Measurements from ENCODE around the gene ITGAV. TPM values are rescaled to one million over a fixed set of nuclear protein-coding genes. Genes with fewer than 3 reads are reported as not detected.

ITGAV gene
- 10 to 100 TPM; 19.9 to 75.4 (median 58.7) TPM for total RNA-seq

- TF ChIP-seq POLR2A (IDR thresholded peaks at IDR 0.05), result peak; percentile 68 to 98 (median 94)
- no peak for TF ChIP-seq CTCF (IDR thresholded peaks at IDR 0.05)
- TF ChIP-seq POLR2AphosphoS5 (IDR thresholded peaks at IDR 0.05), result peak; percentile 88 to 98
- 0% methylated on average over 1 to 25 of the region's 71 CpGs for WGBS, 2 donors
- Histone ChIP-seq H3K36me3 (no peaks in the 10 kb centered on the region), H3K27me3 (no peaks in the 10 kb centered on the region), H3K27ac (peak within 1 kb of the TSS; percentile 94 to 98 (median 96)), H3K4me3 (peak within 1 kb of the TSS; percentile 52 to 88 (median 82)), H3K9me3 (no peaks in the 10 kb centered on the region), H3K4me1 (peaks cover 5 to 32% (median 10%) of the 10 kb centered on the region in 4 donors)
- DNase-seq, result peak; percentile 95 to 98
- ATAC-seq (ENCODE audit: low FRiP score in 2 of 2), result peak; percentile 98 to 99
Observed at GRCh38 chr2:186589612-186590349, at the start of gene ITGAV. Gene ITGAV (plus strand): TSS chr2:186590056. CDS start chr2:186590339, 283 bp downstream.

- no peaks in the 10 kb centered on the region for H3K27me3 ChIP-seq
- no peak for ATAC-seq (ENCODE audit: low FRiP score in 2 of 2)
- H3K4me3 ChIP-seq, result no peak overlapping the region
- TF ChIP-seq CTCF (IDR thresholded peaks at IDR 0.05) (no peak), EP300 (IDR thresholded peaks at IDR 0.05) (no peak)
- H3K27ac ChIP-seq, result no peak overlapping the region
- H3K36me3 ChIP-seq, result no peaks in the 10 kb centered on the region
- no peak for DNase-seq
- H3K4me1 ChIP-seq, result peaks cover 6 to 22% (median 20%) of the 10 kb centered on the region in 4 donors
- 80 to 81% methylated on average over 4 of the region's 4 CpGs for WGBS, 2 donors
- no peaks in the 10 kb centered on the region for H3K9me3 ChIP-seq
Observed at GRCh38 chr2:186540941-186541340, 48.9 kb upstream of the ITGAV start.

GRCh38 chr2:186542002-186542401 is 47.9 kb upstream of the ITGAV start:
- TF ChIP-seq EP300 (IDR thresholded peaks at IDR 0.05), result no peak
- H3K27ac ChIP-seq, result no peak overlapping the region
- H3K36me3 ChIP-seq, result no peaks in the 10 kb centered on the region
- peaks cover 6 to 26% (median 21%) of the 10 kb centered on the region in 4 donors for H3K4me1 ChIP-seq
- no peaks in the 10 kb centered on the region for H3K9me3 ChIP-seq
- 71 to 78% methylated on average over 4 of the region's 4 CpGs for WGBS, 2 donors
- H3K27me3 ChIP-seq, result no peaks in the 10 kb centered on the region
- ATAC-seq (ENCODE audit: low FRiP score in 2 of 2) (no peak), DNase-seq (no peak)
- H3K4me3 ChIP-seq, result no peak overlapping the region

- WGBS, 2 donors, result 76 to 87% methylated on average over 3 of the region's 3 CpGs
- peaks cover 6 to 26% (median 21%) of the 10 kb centered on the region in 4 donors for H3K4me1 ChIP-seq
- H3K27me3 ChIP-seq, result no peaks in the 10 kb centered on the region
- no peaks in the 10 kb centered on the region for H3K36me3 ChIP-seq
- H3K9me3 ChIP-seq, result no peaks in the 10 kb centered on the region
- DNase-seq, result no peak
- no peak overlapping the region for H3K4me3 ChIP-seq
- peak overlapping the region; percentile 9 to 78 (median 64) for H3K27ac ChIP-seq
- TF ChIP-seq CTCF (IDR thresholded peaks at IDR 0.05), result no peak
- no peak for TF ChIP-seq POLR2A (IDR thresholded peaks at IDR 0.05)
- no peak for TF ChIP-seq EP300 (IDR thresholded peaks at IDR 0.05)
- TF ChIP-seq POLR2AphosphoS5 (IDR thresholded peaks at IDR 0.05), result no peak
- ATAC-seq (ENCODE audit: low FRiP score in 2 of 2), result peak in 1 of 2 donors; percentile 42
Observed at GRCh38 chr2:186543561-186544131, 46.2 kb upstream of the ITGAV start.

- H3K9me3 ChIP-seq, result no peaks in the 10 kb centered on the region
- no peaks in the 10 kb centered on the region for H3K27me3 ChIP-seq
- no peak overlapping the region for H3K4me3 ChIP-seq
- peak; percentile 46 to 53 for ATAC-seq (ENCODE audit: low FRiP score in 2 of 2)
- 32 to 42% methylated on average over 1 of the region's 1 CpG for WGBS, 2 donors
- H3K4me1 ChIP-seq, result peaks cover 6 to 26% (median 21%) of the 10 kb centered on the region in 4 donors
- no peaks in the 10 kb centered on the region for H3K36me3 ChIP-seq
- TF ChIP-seq CTCF (IDR thresholded peaks at IDR 0.05) (no peak), POLR2A (IDR thresholded peaks at IDR 0.05) (no peak), POLR2AphosphoS5 (IDR thresholded peaks at IDR 0.05) (peak in 1 of 2 donors; percentile 46), EP300 (IDR thresholded peaks at IDR 0.05) (peak in 2 of 4 donors; percentile 43 to 68)
- H3K27ac ChIP-seq, result peak overlapping the region in 3 of 4 donors; percentile 54 to 78 (median 75)
- no peak for DNase-seq
Observed at GRCh38 chr2:186544255-186544675, 45.6 kb upstream of the ITGAV start.
